Measurements from ENCODE around the gene FXYD6. TPM values are rescaled to one million over a fixed set of nuclear protein-coding genes. Genes with fewer than 3 reads are reported as not detected.

FXYD6 gene
- total and polyA plus RNA-seq, 7 donors = 12.3 to 305 (median 243) TPM

DNA sequence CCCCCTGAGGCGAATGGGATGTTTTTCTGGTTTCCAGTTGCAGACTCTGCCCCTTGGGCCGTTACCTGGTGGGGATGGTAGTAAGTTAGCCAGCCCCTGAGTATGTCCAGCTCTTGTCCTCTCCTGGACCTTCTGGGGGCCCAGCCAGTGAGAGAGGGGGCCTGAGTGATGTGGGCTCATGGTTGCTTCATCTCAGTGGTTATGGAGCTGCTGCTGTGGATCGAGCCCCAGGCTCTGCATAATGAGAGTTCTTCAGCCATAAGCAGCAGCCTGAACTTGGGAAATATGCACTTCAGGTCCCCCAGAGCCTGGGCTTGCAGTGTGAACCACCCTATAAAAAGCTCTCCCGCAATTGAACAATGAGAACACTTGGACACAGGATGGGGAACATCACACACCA, 46.8 kb upstream of the FXYD6 start:
- TF ChIP-seq POLR2A (IDR thresholded peaks at IDR 0.05) = no peak
- no peak for TF ChIP-seq POLR2AphosphoS5 (IDR thresholded peaks at IDR 0.05)
- TF ChIP-seq EP300 (IDR thresholded peaks at IDR 0.05) = no peak
- TF ChIP-seq, protein P1, sequence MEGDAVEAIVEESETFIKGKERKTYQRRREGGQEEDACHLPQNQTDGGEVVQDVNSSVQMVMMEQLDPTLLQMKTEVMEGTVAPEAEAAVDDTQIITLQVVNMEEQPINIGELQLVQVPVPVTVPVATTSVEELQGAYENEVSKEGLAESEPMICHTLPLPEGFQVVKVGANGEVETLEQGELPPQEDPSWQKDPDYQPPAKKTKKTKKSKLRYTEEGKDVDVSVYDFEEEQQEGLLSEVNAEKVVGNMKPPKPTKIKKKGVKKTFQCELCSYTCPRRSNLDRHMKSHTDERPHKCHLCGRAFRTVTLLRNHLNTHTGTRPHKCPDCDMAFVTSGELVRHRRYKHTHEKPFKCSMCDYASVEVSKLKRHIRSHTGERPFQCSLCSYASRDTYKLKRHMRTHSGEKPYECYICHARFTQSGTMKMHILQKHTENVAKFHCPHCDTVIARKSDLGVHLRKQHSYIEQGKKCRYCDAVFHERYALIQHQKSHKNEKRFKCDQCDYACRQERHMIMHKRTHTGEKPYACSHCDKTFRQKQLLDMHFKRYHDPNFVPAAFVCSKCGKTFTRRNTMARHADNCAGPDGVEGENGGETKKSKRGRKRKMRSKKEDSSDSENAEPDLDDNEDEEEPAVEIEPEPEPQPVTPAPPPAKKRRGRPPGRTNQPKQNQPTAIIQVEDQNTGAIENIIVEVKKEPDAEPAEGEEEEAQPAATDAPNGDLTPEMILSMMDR (IDR thresholded peaks at IDR 0.05) = no peak
- intact Hi-C loops (cut with DNase I) = no loop called here
- WGBS, 2 donors = 90 to 94% methylated on average over 4 of the region's 4 CpGs
- Histone ChIP-seq H3K4me3 (no peak overlapping the region), H3K27me3 (no peaks in the 10 kb centered on the region), H3K36me3 (no peaks in the 10 kb centered on the region), H3K4me1 (peaks cover 0 to 5% (median 0%) of the 10 kb centered on the region in 4 donors), H3K27ac (no peak overlapping the region), H3K9me3 (no peaks in the 10 kb centered on the region)
- peak; percentile 19 for DNase-seq

DNA sequence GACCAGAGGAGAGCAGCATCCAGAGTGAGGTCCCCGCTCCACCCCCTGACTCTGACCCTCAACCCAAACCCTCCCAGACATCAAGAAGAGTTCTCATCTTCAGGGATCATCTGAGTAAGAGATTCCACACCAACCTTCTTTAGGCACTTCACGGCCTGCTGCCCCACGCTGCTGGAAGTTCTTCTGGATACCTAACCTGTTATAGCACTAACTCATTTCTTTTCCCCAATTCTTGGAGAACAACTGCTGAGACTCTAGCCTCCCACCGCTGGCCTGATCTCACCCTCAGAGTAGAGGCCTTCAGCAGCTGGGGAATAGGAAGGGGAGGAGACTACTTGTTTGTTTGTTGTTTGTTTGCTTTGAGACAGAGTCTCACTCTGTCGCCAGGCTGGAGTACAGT, 45.4 kb upstream of the FXYD6 start:
- Histone ChIP-seq H3K27me3 (no peaks in the 10 kb centered on the region), H3K4me1 (peaks cover 0 to 5% (median 0%) of the 10 kb centered on the region in 4 donors), H3K36me3 (no peaks in the 10 kb centered on the region), H3K9me3 (no peaks in the 10 kb centered on the region), H3K27ac (no peak overlapping the region), H3K4me3 (no peak overlapping the region)
- no peak for TF ChIP-seq POLR2AphosphoS5 (IDR thresholded peaks at IDR 0.05)
- DNase-seq = peak; percentile 38
- intact Hi-C loops (cut with DNase I) = no loop called here
- WGBS, 2 donors = 92 to 95% methylated on average over 5 of the region's 5 CpGs

DNA sequence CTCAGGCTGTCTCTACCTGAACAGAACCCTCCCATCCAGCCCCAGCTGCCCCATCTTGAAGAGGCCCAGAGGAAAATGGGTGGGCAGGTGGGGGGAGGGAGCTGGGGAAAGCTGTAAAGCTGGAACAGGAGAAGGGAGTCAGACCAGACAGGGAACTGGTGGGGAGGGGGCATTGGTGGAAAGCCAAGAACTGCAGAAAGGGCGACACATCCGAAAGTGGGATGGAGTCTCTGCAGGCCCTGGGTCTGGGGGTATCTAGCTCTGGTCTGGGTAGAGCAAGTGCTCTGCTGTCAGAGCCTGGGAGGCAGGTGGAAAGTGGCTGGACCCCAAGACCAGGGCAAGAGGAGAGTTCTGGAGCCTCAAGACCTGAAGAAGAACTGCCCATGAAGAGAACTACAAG, 45.0 kb upstream of the FXYD6 start:
- Histone ChIP-seq H3K4me3 (no peak overlapping the region), H3K4me1 (peaks cover 0 to 5% (median 0%) of the 10 kb centered on the region in 4 donors), H3K27ac (no peak overlapping the region), H3K36me3 (no peaks in the 10 kb centered on the region), H3K9me3 (no peaks in the 10 kb centered on the region), H3K27me3 (no peaks in the 10 kb centered on the region)
- TF ChIP-seq POLR2A (IDR thresholded peaks at IDR 0.05) = no peak
- no peak for TF ChIP-seq EP300 (IDR thresholded peaks at IDR 0.05)
- TF ChIP-seq POLR2AphosphoS5 (IDR thresholded peaks at IDR 0.05) = no peak
- TF ChIP-seq, protein P1 (IDR thresholded peaks at IDR 0.05) = no peak
- intact Hi-C loops (cut with DNase I) = no loop called here
- WGBS, 2 donors = 95 to 96% methylated on average over 2 of the region's 2 CpGs
- DNase-seq = peak; percentile 43

- Histone ChIP-seq H3K9me3 (no peaks in the 10 kb centered on the region), H3K4me3 (no peak overlapping the region), H3K36me3 (no peaks in the 10 kb centered on the region), H3K27me3 (no peaks in the 10 kb centered on the region), H3K4me1 (peaks cover 0 to 5% (median 0%) of the 10 kb centered on the region in 4 donors), H3K27ac (no peak overlapping the region)
- intact Hi-C loops (cut with DNase I) = no loop called here
- DNase-seq = peak; percentile 40
- TF ChIP-seq, protein P1 (IDR thresholded peaks at IDR 0.05) = no peak
- TF ChIP-seq EP300 (IDR thresholded peaks at IDR 0.05) (no peak), POLR2AphosphoS5 (IDR thresholded peaks at IDR 0.05) (no peak), POLR2A (IDR thresholded peaks at IDR 0.05) (no peak)
- WGBS, 2 donors = 66 to 74% methylated on average over 4 of the region's 4 CpGs
These were observed 43.3 kb upstream of the FXYD6 start for GRCh38 chr11:117919781-117920221.

DNA sequence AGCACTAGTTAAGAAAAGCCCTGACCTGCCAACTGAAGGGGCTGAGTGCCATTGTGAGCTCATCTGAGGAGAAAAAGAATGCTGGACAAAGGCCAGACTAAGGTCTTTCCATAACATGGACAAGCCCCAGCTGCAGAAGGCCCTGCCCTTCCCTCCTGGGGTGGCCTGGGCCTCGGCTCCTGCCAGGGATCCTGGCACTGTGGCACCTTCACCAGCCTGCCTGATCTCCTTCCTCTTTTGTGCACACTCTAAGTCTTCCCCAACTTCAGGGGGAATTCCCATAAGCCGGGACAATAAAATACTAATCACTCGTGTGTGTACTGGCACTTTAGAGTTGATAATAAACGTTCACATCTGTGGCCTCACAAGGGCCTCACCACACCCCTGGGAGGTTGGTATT, 42.9 kb upstream of the FXYD6 start:
- Histone ChIP-seq H3K27me3 (no peaks in the 10 kb centered on the region), H3K4me3 (no peak overlapping the region), H3K27ac (no peak overlapping the region), H3K9me3 (no peaks in the 10 kb centered on the region), H3K36me3 (no peaks in the 10 kb centered on the region), H3K4me1 (peaks cover 0 to 5% (median 0%) of the 10 kb centered on the region in 4 donors)
- DNase-seq = peak; percentile 43
- intact Hi-C loops (cut with DNase I) = no loop called here
- 6 to 25% methylated on average over 4 of the region's 4 CpGs for WGBS, 2 donors
- TF ChIP-seq POLR2AphosphoS5 (IDR thresholded peaks at IDR 0.05) (no peak), POLR2A (IDR thresholded peaks at IDR 0.05) (no peak), EP300 (IDR thresholded peaks at IDR 0.05) (no peak)
- TF ChIP-seq, protein P1 (IDR thresholded peaks at IDR 0.05) = no peak

Data from sigmoid colon (tissue), 7 donors.